Activated CD8-positive, alpha-beta T cell treated with anti-CD3 and anti-CD28 coated beads for 36 hours (primary cell): ENCODE data around the gene NUP188. TPM values are rescaled to one million over a fixed set of nuclear protein-coding genes. Genes with fewer than 3 reads are reported as not detected.

ENCODE experiments used
- ATAC-seq: fragments of 200-7000 bp; cut with Tn5 transposase; one replicate; pipeline ENCODE4 v1.10.0; 2021; ENCODE audit warnings: mild to moderate bottlenecking, moderate library complexity
- CTCF ChIA-PET: fragments of 350-600 bp; sonication (Branson Sonifier 250); formaldehyde crosslinking; loops from one replicate; lab custom pipeline; 2021; ENCODE audit warnings: antibody characterized with exemption; lab: Charles Lee
- POLR2A ChIA-PET: fragments of 350-600 bp; sonication (Branson Sonifier 250); formaldehyde crosslinking; loops from one replicate; lab custom pipeline; 2021; ENCODE audit warnings: antibody characterized with exemption; lab: Charles Lee
- DNase-seq: peaks from one replicate; pipeline ENCODE4 v3.0.0-alpha.2; 2020
- H3K27ac Mint-ChIP-seq: one replicate; pipeline ENCODE4 v1.8.0; 2021; ENCODE audit warnings: mild to moderate bottlenecking, mixed read lengths
- H3K27me3 Mint-ChIP-seq: one replicate; pipeline ENCODE4 v1.8.0; 2021; ENCODE audit warnings: mixed read lengths
- H3K36me3 Mint-ChIP-seq: one replicate; pipeline ENCODE4 v1.8.0; 2021; ENCODE audit warnings: low read depth, mixed read lengths
- H3K4me1 Mint-ChIP-seq: one replicate; pipeline ENCODE4 v1.8.0; 2021; ENCODE audit warnings: low read depth, mixed read lengths
- H3K4me3 Mint-ChIP-seq: one replicate; pipeline ENCODE4 v1.8.0; 2021; ENCODE audit warnings: mild to moderate bottlenecking, moderate library complexity, mixed read lengths
- H3K9me3 Mint-ChIP-seq: one replicate; pipeline ENCODE4 v1.8.0; 2021; ENCODE audit warnings: mixed read lengths
- CTCF ChIP-seq: fragments of 200-600 bp; IDR thresholded peaks from one replicate; pipeline ENCODE4 v1.8.0; 2022; ENCODE audit warnings: antibody characterized with exemption, mild to moderate bottlenecking
- intact Hi-C: fragments of 100-400 bp; cut with micrococcal nuclease; formaldehyde crosslinking; loops from one replicate; pipeline ENCODE4 v1.10.0; 2022
- total RNA-seq, 2 experiments: library from RNA; stranded (reverse); gene quantifications; one replicate each; pipeline ENCODE4 v1.2.3, GENCODE V29; 2021

Gene NUP188
- total RNA-seq, 2 experiments from 2014 or later: 96.2 to 110 TPM

GRCh38 chr9:129037767-129038098, 90.2 kb downstream of the NUP188 start:
- H3K9me3 Mint-ChIP-seq: no peaks in the 10 kb centered on the region
- peaks cover 29% of the 10 kb centered on the region for H3K4me1 Mint-ChIP-seq
- no peaks in the 10 kb centered on the region for H3K27me3 Mint-ChIP-seq
- ChIA-PET POLR2A (interaction anchor here (0.9 kb wide), 1 partner anchor 48 kb away, joined by 3 read pairs; no protein-coding TSS in a partner anchor), CTCF (interaction anchor here (0.9 to 1.2 kb wide), 2 partner anchors 10 to 17 kb away, joined by 3 read pairs; partner anchors contain the start of gene SH3GLB2)
- DNase-seq (no peak), ATAC-seq (no peak)
- intact Hi-C loops: no loop called here
- no peak overlapping the region for H3K27ac Mint-ChIP-seq
- peak overlapping the region; percentile 86 for H3K4me3 Mint-ChIP-seq
- peaks cover 7% of the 10 kb centered on the region for H3K36me3 Mint-ChIP-seq
- no peak for TF ChIP-seq CTCF

- ATAC-seq (no peak), DNase-seq (no peak)
- no peak for TF ChIP-seq CTCF
- POLR2A ChIA-PET: interaction anchor here (0.9 to 1.0 kb wide), 2 partner anchors 12 to 47 kb away, joined by 3 to 5 read pairs; no protein-coding TSS in a partner anchor
- CTCF ChIA-PET: interaction anchor here (0.9 to 1.2 kb wide), 2 partner anchors 10 to 17 kb away, joined by 3 read pairs; partner anchors contain the start of gene SH3GLB2
- Mint-ChIP-seq H3K27me3 (no peaks in the 10 kb centered on the region), H3K27ac (no peak overlapping the region), H3K36me3 (peaks cover 7% of the 10 kb centered on the region), H3K4me1 (peaks cover 29% of the 10 kb centered on the region), H3K9me3 (no peaks in the 10 kb centered on the region), H3K4me3 (peak overlapping the region; percentile 86)
- intact Hi-C loops: no loop called here
Measured at GRCh38 chr9:129038109-129038852, 90.8 kb downstream of the NUP188 start.

- no peak overlapping the region for H3K4me3 Mint-ChIP-seq
- no peak overlapping the region for H3K27ac Mint-ChIP-seq
- no peak for ATAC-seq
- peaks cover 29% of the 10 kb centered on the region for H3K4me1 Mint-ChIP-seq
- H3K27me3 Mint-ChIP-seq: no peaks in the 10 kb centered on the region
- peaks cover 7% of the 10 kb centered on the region for H3K36me3 Mint-ChIP-seq
- ChIA-PET CTCF (no interaction called here), POLR2A (no interaction called here)
- intact Hi-C loops: no loop called here
- no peak for TF ChIP-seq CTCF
- no peaks in the 10 kb centered on the region for H3K9me3 Mint-ChIP-seq
- no peak for DNase-seq
Measured at GRCh38 chr9:129040113-129040643, 92.7 kb downstream of the NUP188 start.

- ATAC-seq (no peak), DNase-seq (no peak)
- intact Hi-C loops: no loop called here
- TF ChIP-seq CTCF: no peak
- H3K4me1 Mint-ChIP-seq: peaks cover 21% of the 10 kb centered on the region
- ChIA-PET POLR2A (no interaction called here), CTCF (no interaction called here)
- no peak overlapping the region for H3K4me3 Mint-ChIP-seq
- H3K27me3 Mint-ChIP-seq: no peaks in the 10 kb centered on the region
- H3K9me3 Mint-ChIP-seq: no peaks in the 10 kb centered on the region
- peaks cover 7% of the 10 kb centered on the region for H3K36me3 Mint-ChIP-seq
- no peak overlapping the region for H3K27ac Mint-ChIP-seq
Measured at GRCh38 chr9:129042016-129042415, 94.5 kb downstream of the NUP188 start.

GRCh38 chr9:129052592-129052991, 105.1 kb downstream of the NUP188 start:
- no peak for TF ChIP-seq CTCF

More at GRCh38 chr9:129052592-129052991, 105.1 kb downstream of the NUP188 start:
- Mint-ChIP-seq H3K27me3 (no peaks in the 10 kb centered on the region), H3K36me3 (peaks cover 6% of the 10 kb centered on the region), H3K4me1 (no peaks in the 10 kb centered on the region), H3K27ac (no peak overlapping the region), H3K9me3 (no peaks in the 10 kb centered on the region), H3K4me3 (no peak overlapping the region)
- no peak for DNase-seq
- ATAC-seq: no peak
- ChIA-PET CTCF (no interaction called here), POLR2A (no interaction called here)
- intact Hi-C loops: no loop called here
